ENCODE data around the gene TENT5C.

- TF ChIP-seq RNF2 (IDR thresholded peaks at IDR 0.05), result no peak
- TF ChIP-seq, protein P1, sequence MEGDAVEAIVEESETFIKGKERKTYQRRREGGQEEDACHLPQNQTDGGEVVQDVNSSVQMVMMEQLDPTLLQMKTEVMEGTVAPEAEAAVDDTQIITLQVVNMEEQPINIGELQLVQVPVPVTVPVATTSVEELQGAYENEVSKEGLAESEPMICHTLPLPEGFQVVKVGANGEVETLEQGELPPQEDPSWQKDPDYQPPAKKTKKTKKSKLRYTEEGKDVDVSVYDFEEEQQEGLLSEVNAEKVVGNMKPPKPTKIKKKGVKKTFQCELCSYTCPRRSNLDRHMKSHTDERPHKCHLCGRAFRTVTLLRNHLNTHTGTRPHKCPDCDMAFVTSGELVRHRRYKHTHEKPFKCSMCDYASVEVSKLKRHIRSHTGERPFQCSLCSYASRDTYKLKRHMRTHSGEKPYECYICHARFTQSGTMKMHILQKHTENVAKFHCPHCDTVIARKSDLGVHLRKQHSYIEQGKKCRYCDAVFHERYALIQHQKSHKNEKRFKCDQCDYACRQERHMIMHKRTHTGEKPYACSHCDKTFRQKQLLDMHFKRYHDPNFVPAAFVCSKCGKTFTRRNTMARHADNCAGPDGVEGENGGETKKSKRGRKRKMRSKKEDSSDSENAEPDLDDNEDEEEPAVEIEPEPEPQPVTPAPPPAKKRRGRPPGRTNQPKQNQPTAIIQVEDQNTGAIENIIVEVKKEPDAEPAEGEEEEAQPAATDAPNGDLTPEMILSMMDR (IDR thresholded peaks at IDR 0.05 in 2 of 3, conservative IDR thresholded peaks at IDR 0.05 in 1 of 3; ENCODE audit: insufficient read depth in 2 of 3, low read depth in 1 of 3, low read length in 3 of 3), result no peak
- no peak for TF ChIP-seq LCOR (CRISPR knock-in tag; IDR thresholded peaks at IDR 0.05)
- no peak for TF ChIP-seq NBN (IDR thresholded peaks at IDR 0.05; ENCODE audit: low read depth)
- no peak for TF ChIP-seq NCOA2 (IDR thresholded peaks at IDR 0.05; ENCODE audit: partially characterized antibody in 2 of 2)
- no peak for TF ChIP-seq SRSF9 (IDR thresholded peaks at IDR 0.05; ENCODE audit: borderline replicate concordance, low read depth, low read length)
- no peak for TF ChIP-seq POLR2A (conservative IDR thresholded peaks at IDR 0.05)
- no peak for TF ChIP-seq MYNN (IDR thresholded peaks at IDR 0.05)
- no peak for TF ChIP-seq MYNN (CRISPR knock-in tag; IDR thresholded peaks at IDR 0.05)
- TF ChIP-seq SNAPC5 (CRISPR knock-in tag; IDR thresholded peaks at IDR 0.05), result no peak
- TF ChIP-seq GTF2F1 (IDR thresholded peaks at IDR 0.05; ENCODE audit: low read depth, low read length), result no peak
Observed at GRCh38 chr1:117633423-117633822, 27.6 kb downstream of the TENT5C start.

All from K562 (cell line).